ENCODE results near the gene CCNJ.

Gene CCNJ

DNA sequence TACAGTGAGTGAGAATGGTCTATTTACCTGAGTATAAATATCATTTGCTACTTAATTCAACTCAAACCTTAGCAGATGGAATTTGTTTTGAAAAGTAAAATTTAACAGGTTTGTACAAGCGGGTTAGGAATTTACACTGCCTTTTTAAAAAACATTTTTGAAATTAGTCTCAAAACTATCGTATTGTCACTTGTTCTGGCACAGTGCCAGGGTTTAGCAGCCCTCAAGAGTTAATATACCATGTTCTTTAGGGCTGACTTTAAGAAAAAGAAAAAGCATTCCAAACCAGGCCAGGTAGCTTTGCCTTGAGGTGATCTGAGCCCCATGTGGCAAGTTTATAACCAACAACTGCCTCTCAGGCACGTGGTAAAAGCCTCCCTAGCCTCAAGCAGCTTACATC is 17.8 kb downstream of the CCNJ start:
- DNase-seq, result no peak

DNA sequence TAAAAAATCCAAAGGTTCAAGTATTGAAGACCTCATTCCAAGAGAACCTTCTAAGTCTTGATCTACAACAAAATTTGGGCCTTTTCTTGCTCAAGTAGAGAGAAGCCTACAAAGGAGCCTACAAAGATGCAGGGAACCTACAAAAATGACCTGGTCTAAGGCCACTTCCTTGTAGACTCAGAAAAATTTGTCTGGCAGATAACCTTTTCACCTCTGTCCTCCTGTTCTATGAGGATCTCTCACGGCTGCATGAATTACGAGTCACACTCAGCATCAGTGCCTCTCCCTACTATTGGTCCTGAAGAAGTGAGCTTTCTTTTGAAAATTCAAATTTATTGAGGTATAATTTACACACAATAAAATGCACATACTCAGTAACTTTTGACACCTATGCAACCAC is 29.3 kb downstream of the CCNJ start:
- DNase-seq, result no peak

DNA sequence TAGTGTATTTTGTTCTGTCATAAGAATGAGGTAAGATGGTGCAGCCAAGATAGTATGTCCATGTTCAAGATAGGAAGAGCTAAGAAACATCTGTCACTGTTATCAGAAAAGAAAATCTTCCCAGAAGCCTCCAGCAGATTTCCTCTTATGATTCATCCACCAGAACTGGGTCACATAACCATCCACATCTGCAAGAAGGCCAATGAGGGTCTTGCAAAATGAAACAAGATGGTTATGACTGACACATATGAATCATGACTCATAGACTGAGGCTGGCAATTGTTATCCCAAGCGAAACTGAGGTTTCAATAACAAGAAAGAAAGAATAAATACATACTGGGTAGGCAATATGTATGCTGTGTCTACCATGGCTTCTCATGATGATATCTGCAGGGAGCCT is 30.3 kb downstream of the CCNJ start:
- DNase-seq, result peak; percentile 3

DNA sequence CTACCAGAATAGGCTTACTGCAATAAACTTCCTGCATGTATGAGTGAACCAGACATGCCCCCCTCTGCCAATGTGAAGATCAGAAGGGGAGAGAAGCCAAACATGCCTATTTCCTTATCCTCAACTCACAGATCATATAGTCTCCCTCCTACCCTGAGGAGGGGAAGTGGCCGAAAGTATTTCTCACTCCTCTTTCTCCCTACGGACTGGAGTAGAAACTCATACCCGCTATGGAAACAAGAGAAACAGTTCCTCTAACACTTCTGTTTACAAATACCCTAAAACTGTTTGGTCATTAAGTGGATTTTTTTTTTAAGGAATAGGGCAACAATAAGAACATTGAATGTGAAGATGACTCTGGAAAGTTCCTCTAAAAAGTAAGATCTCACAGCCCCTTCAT is 31.4 kb downstream of the CCNJ start:
- DNase-seq, result no peak

DNA sequence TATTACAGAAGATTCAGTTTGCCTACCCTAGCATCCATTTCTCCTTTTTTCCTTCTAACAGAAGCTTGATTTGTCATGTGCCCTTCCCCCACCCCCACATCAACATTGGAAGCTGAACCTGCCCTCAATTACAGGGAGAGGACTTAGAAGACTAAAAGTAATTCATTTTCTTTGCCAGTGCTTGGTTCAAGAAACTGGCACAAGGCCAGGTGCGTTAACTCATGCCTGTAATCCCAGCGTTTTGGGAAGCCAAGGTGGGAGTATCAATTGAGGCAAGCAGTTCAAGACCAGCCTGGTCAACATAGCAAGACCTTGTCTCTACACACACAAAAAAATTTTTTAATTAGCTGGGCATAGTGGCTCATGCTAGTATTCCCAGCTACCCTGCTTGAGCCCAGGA is 32.6 kb downstream of the CCNJ start:
- no peak for DNase-seq

DNA sequence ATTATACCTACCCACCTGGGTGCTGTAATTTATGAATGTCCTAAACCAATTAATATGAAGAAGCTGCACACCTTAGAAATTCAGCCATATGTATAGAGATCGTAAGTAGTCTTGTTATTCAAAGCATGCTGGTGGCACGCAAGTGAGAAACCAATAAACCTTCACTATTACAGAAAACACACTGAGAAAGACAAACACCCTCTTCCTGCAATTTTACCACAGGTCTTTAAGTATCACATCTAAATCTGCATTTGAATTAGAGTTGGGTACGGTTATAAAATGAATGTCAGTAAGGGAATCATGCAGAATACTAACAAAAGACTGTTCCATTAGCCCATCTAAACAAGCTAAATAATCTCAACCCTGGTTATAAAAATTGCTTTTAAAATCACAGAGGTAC is 33.8 kb downstream of the CCNJ start:
- DNase-seq, result no peak

DNA sequence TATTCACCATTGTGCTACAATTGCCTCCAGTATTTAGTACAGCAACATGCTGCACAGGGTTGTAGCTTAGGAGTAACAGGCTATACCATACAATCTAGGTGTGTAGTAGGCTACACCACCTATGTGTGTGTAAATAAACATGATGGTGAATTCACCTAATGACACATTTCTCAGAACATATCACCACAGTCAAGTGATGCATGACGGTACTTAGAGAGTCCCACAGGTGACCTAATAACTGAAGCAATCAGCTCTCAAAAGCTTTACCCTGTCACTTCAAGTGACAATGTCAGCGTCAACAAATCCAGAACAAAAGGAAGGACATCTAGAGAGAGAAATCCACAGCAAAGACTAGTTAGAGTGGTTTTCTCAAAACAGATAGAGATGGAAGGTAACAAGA is 38.8 kb downstream of the CCNJ start:
- DNase-seq, result no peak

DNA sequence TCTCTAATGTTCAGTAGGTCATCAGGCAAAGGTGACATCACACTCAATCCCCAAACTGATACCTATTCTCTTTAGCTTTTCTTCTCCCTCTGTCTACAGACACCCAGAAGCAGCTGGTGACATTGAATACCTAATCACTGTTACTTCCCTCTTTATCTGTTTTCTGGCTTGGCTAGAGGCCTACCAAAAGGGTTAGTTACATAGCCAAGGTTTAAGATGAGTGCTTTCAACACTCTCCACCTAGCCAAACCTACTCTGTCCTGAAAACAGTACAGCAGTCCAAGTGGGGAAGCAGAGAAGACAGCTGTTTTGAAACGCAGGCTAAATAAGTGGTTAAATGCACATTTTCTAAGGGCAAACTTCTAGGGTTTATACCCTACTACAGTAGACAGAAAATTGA is 39.4 kb downstream of the CCNJ start:
- DNase-seq, result no peak

DNA sequence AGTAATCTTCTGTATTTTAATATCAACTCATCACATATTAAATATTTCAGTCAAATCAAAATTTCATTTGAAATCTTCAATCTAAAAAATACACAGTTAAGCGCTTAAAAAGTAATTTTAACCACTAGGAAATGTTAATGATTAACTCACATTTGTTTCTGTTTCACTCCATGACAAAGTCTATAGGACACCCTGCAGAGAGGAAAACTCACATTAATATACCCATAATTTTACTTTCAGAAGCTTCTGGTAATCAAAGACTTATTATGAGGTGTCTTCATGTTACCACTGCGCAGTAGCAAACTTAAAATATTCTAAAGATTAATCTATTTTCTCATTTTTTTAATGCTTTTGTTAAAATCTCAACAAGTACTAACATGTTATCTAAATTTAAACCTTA is 45.7 kb downstream of the CCNJ start:
- no peak for DNase-seq

DNA sequence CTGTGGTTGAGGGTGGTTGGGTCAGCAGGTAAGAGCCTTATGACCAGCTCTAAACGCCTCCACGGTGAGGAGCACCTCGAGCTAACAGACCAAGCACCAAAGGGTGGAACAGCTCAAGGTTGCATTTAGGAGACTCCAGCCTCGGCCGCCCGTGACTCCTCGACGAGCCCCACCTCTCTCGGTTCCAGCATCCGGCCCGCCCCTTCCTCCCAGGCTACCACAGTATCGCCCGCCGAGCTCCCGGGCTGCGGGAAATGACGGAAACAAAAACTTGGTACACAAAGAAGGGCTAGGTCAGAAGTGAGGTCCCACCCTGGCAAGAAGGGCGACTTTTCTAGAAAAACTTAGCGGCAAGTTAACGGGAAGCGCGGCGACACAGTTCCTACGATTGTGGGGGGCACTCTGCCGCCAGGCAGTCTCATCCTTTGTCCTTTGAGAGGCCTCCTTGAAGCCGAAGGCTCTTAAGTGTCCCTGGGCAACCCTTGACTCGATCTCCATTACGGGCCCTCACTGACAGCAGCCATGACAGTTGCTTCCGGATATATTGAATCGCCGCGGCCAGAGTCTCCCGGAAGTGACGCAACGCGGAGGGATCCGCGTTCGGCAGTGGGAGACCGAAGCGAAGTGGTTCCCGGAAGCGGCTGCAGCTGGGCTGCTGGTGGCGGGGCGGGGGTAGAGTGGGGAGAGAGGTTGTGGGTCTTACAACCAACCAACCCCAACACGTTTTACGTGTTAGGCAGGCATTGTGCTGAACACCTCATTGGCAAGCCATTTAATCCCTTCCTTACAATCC is 46.5 kb downstream of the CCNJ start:
- DNase-seq, result peak; percentile 81

DNA sequence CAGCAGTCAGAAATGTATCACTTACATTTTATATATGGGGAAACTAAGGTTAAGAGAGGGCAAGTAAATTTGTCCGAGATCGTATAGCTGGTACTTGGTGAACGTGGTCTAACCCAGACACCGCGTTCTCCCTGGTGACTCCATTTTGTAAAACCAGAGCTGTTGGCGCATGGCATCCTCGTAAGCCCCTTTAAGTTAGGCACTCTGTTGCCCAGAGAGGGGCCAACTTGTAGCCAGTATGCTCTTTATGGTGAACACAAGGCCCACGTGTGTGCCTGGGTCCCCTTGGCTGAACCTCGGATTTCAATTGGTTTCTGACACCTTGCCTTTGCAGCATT is 47.0 kb downstream of the CCNJ start:
- DNase-seq, result no peak

DNA sequence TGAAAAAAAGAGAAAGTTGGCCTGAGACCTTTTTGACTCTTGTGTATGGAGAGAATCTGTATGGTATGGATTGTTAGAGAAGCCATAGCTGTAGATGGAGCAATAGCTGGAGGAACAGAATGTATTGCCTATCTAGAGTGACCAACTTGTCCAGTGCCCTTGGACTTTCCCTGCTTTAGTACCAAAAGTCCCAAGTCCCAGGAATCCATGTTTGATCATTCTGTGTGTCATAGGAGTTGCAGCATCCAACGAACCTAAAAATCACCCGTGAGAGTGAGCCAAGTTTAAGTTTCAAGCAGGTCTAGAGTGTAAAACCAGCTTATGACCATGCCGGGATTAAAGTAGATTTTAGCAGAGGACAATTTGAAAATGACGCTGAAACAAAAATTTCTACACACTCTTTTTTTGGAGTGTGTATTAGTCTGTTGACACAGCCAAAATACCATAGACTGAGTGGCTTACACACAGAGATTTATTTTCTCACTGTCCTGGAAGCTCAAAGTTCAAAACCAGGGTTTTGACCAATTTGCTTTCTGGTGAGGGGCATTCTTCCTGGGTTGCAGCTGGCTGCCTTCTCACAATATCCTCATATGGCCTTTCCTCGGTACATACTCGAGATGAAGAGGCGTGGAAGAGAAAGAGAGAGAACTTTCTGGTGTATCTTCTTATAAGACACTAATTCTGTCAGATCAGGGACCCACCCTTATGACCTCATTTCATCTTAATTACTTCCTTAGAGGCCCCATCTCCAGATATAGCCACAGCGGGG is 49.8 kb downstream of the CCNJ start:
- no peak for DNase-seq

DNA sequence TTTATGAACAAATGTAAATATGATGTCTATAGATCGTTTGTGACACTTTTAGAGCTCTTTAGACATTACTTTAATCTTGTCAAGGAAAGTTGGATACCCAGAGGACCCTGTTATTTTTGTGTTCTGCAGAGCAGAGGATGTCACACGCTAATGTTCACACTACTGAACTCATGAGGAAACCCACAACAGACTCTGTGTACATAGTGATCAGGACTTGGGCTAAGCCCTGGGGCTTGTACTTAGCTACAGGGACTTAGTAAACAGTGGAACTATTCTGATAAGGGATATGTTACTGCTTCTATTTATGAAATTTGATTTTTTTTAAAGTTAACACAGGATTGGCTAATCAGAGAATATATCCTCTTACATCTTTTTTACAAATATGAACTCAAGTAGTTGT is 50.6 kb downstream of the CCNJ start:
- no peak for DNase-seq

DNA sequence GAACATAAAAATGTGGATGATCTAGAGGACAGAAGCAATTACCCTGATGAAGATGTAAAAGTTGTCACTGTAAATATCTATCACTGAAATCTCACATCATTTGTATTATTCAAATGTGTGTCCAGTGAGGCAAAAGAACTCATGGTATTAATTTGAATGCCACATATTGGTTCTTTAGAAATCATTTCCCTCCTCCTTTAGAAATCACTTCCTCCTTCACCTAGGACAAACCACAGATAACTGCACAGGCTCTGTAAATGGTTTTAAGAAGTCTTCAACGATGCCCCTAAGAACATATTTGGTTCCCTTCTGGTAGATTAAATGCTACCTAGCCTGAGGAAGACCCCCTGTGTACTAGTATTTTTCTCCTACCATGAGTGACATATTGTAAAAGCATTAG is 53.6 kb downstream of the CCNJ start:
- no peak for DNase-seq

DNA sequence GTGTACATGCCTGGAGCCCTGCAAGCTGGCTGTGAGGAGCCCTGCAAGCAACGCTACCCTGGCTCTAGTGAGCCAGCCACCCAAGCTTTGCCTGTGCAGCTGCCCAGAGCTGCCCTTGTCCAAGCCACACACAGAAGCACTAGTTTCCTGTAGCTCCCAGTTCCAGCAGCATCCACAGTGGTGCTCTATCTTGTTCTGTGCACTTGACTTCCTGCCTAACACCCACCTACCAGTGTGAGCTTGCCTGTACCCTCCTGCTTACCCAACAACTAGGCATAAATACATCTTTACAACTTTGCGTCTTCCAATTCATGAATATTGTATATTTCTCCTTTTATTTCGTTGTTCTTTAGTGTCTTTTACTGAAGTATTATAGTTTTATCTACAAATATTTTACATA is 54.5 kb downstream of the CCNJ start:
- DNase-seq, result no peak

DNA sequence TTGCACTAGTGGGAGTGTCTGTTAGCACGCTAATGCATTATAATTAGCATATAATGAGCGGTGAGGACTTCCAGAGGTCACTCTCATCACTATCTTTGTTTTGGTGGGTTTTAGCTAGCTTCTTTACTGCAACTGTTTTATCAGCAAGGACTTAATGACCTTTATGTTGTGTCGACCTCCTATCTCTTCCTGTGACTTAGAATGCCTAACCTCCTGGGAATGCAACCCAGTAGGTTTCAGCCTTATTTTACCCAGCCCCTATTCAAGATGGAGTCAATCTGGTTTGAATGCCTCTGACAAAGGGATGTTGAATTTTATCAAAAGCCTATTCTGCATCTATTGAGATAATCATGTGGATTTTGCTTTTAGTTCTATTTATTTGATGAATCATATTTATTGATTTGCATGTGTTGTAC is 64.2 kb downstream of the CCNJ start:
- no peak for DNase-seq
